ENCODE measurements around the gene TNIP3.

DNA sequence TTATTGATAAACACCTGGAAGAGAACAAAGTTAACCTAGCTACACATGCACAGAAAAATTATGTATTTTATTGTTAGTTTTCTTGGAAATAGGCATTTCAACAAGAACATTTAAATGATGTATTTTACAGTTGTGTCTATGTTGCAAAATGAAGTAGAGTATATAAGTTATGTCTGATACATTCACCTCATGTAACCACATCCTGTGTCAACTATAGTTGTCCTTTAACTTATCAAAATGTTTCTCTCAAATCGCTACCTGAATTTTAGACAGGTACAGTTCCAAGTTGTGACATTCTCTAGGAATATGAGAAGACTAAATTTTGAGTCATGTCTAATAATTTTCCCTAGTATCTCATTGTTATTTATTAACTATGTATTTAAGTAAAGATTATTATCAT lies 27.2 kb upstream of the TNIP3 start:
- no peak for TF ChIP-seq POLR2A (IDR thresholded peaks at IDR 0.05)
- TF ChIP-seq, protein P1, sequence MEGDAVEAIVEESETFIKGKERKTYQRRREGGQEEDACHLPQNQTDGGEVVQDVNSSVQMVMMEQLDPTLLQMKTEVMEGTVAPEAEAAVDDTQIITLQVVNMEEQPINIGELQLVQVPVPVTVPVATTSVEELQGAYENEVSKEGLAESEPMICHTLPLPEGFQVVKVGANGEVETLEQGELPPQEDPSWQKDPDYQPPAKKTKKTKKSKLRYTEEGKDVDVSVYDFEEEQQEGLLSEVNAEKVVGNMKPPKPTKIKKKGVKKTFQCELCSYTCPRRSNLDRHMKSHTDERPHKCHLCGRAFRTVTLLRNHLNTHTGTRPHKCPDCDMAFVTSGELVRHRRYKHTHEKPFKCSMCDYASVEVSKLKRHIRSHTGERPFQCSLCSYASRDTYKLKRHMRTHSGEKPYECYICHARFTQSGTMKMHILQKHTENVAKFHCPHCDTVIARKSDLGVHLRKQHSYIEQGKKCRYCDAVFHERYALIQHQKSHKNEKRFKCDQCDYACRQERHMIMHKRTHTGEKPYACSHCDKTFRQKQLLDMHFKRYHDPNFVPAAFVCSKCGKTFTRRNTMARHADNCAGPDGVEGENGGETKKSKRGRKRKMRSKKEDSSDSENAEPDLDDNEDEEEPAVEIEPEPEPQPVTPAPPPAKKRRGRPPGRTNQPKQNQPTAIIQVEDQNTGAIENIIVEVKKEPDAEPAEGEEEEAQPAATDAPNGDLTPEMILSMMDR (IDR thresholded peaks at IDR 0.05) = no peak

Data from ovary (tissue), 3 donors.